GM18517 (cell line): ENCODE results near the gene PRIM2.
A peak's percentile ranks its signal among the peaks of the same experiment; 100 is the strongest.
"Not testable (repeated sequence)": the region's sequence is repeated elsewhere in the genome, so short reads cannot be mapped to it uniquely, and the experiment has no call there.

Experiments
- ATAC-seq: cut with Tn5 transposase; IDR thresholded peaks from one replicate; pipeline ENCODE4 v1.9.1; 2021; ENCODE audit warnings: mild to moderate bottlenecking, moderate library complexity; ENCODE audit not compliant: unreplicated experiment

PRIM2 gene

GRCh38 chr6:57362340-57362739 is 44.9 kb downstream of the PRIM2 start:
- not testable (repeated sequence) for ATAC-seq

- ATAC-seq: not testable (repeated sequence)
These were observed 47.7 kb downstream of the PRIM2 start for GRCh38 chr6:57365076-57365583.

- not testable (repeated sequence) for ATAC-seq
These were observed 51.7 kb downstream of the PRIM2 start for GRCh38 chr6:57368965-57369731.

DNA sequence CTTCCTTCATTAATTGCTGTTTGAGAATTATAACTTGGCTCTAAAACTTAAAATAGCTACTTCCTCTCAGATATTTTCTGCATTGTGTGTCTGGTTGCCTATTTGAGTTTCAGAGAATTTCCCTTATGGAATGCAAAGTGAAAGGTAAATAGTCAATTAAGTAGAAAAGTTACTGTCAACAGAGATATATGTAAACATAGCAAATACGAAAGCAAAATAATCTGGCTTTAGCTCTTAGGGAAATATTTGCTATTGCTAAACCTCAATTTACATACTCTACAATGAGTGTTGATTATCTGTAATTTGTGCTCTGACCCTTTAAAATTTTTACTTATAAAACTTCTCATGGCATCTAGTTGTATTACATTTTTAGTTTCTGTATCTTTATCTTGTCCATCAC is 54.3 kb downstream of the PRIM2 start:
- ATAC-seq: not testable (repeated sequence)

DNA sequence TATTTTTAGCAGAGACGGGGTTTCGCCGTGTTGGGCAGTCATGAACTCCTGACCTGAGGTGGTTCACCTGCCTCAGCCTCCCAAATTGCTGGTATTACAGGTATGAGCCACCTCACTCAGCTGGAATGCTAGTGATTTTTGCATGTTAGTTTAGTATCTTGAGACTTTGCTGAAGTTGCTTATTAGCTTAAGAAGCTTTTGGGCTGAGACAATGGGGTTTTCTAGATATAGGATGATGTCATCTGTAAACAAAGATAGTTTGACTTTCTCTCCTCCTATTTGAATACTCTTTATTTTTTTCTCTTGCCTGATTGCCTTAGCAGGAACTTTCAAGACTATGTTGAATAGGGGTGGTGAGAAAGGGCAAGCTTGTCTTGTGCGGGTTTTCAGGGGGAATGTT is 57.3 kb downstream of the PRIM2 start:
- not testable (repeated sequence) for ATAC-seq

DNA sequence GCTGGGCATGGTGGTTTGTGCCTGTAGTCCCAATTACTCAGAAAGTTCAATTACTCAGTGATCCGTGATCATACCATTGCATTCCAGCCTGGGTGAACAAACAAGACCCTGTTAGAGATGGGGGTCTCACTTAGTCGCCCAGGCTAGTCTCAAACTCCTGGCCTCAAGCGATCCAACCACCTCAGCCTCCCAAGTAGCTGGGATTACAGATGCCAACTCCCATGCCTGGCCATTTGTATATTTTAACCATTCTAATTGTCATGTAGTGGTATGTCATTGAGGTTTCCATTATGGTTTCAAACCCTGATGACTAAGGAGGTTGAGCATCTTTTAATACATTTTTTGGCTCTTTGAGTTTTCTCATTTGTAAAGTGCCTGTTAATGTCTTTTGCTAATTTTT is 58.7 kb downstream of the PRIM2 start:
- not testable (repeated sequence) for ATAC-seq

DNA sequence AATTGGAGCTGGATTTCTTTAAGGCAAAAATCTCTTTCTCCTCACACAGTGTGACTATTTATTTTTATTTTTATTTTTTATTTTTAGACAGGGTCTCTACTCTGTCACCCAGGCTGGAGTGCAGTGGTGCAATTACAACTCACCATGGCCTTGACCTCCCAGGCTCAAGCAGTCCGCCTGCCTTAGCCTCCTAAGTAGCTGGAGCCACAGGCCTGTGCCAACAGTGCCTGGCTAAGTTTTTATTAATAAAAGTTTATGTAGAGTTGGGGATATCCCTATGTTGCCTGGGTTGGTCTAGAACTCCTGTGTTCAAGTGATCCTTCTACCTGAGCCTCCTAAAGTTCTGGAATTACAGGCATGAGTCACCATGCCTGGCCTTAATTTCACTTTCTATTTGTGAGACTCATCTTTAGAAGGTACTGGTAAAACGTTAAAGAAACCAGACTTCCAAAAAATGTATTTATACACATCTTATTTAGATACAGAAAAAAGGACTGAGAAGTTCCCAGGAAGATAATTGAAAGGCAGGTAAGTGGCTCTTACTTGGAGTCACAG is 71.7 kb downstream of the PRIM2 start:
- not testable (repeated sequence) for ATAC-seq

GRCh38 chr6:57390818-57391217 is 73.4 kb downstream of the PRIM2 start:
- ATAC-seq: not testable (repeated sequence)

DNA sequence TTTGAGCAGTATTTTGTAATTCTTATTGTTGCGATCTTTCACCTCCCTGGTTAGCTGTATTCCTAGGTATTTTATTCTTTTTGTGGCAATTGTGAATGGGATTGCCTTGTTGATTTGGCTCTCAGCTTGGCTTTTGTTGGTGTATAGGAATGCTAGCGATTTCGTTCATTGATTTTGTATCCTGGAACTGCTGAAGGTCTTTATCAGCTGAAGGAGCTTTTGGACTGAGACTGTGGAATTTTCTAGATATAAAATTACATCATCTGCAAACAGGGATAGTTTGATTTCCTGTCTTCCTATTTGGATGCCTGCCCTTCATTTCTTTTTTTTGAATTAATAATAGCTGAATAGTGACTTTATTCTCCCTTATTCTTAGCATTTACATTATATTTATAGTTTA is 74.6 kb downstream of the PRIM2 start:
- ATAC-seq: not testable (repeated sequence)

DNA sequence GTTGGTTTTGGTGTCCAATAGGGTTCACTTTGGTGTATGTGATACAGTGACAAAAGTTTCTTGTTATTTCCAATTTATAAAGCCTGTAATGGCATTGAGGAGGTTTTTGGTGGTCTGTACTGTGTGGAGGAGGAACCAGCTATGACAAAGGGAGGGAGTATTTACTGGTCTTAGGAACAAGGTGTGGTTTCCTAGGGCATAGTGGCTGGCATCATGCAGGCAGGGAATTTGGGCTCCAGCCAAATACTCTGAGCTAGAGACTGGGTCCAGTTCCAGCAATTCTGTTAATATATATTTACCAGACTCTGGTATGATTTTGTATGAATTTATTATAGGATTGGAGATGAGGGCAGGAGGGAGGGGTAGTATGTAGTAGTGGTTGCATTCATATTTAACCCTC is 101.9 kb downstream of the PRIM2 start:
- not testable (repeated sequence) for ATAC-seq

- ATAC-seq: peak; percentile 65
These were observed 104.1 kb downstream of the PRIM2 start for GRCh38 chr6:57421503-57421902.

GRCh38 chr6:57423468-57423867 is 106.0 kb downstream of the PRIM2 start:
- no peak for ATAC-seq

- not testable (repeated sequence) for ATAC-seq
These were observed 114.3 kb downstream of the PRIM2 start for GRCh38 chr6:57431742-57432141.

DNA sequence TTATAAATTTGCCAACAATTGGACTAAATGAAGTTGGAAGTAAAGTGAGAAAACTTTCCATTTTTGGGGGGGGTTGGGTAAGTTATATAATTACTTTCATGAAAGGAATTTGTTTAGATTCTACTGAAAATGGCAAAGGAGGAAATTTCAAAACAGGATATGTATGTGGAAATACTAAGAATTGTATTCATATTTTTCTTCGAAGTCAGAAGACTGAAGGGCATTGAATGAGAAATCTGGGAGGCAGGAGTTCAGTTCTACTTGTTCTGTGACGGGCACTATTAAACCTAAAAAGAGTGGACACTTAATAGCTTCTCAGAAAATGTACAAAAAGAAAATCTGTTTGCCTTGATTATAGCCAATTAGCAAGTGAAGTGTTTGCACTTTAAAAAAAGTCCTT is 114.7 kb downstream of the PRIM2 start:
- no peak for ATAC-seq

- ATAC-seq: no peak
These were observed 115.7 kb downstream of the PRIM2 start for GRCh38 chr6:57432919-57433684.

- ATAC-seq: not testable (repeated sequence)
These were observed 116.4 kb downstream of the PRIM2 start for GRCh38 chr6:57433790-57434189.

- no peak for ATAC-seq
These were observed 117.5 kb downstream of the PRIM2 start for GRCh38 chr6:57434944-57435343.

DNA sequence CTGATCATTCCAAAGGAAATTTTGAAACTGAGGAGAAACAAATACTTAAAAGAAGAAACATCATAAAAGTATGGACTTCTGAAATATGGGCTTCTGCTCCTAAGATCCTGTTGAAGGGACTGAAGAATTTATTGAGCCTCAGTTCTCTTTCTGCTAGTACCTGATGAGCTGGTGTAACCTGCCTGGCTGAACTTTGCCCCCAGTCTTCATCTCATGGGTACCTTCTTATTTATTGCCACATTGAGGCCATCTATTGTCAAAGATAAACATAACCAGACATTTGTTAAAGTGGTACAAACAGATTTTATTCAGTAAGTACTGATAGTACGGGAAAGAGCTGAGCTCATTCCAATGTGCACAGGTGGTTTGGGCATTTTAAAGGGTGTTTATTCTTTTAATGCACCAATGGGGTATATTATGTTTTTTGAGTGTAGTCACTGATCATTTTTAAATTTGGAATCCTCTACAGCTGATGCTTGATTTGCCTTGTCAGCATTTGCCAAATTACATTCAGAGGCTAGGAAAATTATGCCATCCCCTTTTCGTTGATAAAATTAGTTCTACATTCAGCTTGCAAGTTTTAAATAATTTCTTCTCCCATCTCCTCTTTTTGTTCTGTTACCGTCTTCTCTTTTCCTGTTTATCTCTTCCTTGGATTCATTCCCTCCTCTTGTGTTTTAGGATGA is 118.2 kb downstream of the PRIM2 start:
- ATAC-seq: no peak

DNA sequence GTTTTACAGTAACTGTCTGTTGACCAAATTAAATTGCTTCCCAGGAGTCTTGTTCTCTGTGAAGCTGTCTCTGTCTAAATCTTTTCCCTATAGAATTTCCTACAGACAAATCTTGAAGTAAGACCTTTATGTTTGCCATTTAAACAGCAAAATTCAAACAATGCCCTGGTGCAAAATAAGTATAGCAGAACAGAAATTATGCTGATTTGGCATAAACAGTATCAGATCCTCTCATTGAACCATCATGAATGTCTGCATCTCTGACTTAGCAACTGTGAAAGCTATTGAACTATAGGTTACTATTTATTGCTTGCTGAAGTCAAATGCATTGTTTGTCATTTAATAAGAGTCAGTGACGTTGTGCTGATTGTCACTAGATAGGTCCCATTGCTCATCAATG is 123.3 kb downstream of the PRIM2 start:
- ATAC-seq: not testable (repeated sequence)

DNA sequence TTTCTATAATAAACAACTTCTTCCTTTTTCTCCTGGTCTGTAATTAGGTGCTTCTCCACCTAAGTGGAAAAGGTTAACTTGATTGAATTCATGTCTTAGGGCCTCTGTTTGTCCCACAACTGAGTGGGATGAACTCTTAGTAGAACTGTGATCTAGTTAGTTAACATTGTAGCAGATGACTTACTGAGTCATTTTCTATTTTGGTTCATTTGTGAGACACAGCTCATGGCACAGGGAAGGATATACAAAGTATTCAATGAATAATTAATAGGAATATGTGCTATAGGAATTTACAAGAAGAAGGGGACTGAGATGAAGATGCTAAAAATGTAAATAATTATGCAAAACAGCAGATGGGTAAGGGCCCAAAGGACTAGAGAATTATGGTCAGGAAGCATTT is 124.7 kb downstream of the PRIM2 start:
- ATAC-seq: not testable (repeated sequence)

- not testable (repeated sequence) for ATAC-seq
These were observed 125.8 kb downstream of the PRIM2 start for GRCh38 chr6:57443181-57443580.
